T-helper 2 cell treated with Interferon-gamma antibody and Interleukin-4, amounts not matched to agents 5 μg/mL and 100 μg/mL, for 36 hours (primary cell): ENCODE measurements around the gene RPS21.

Experiments used
- DNase-seq: peaks from one replicate; pipeline ENCODE4 v3.0.0; 2021; ENCODE audit warnings: low spot score
- H3K27ac Mint-ChIP-seq: one replicate; pipeline ENCODE4 v1.8.0; 2021; ENCODE audit warnings: mild to moderate bottlenecking, mixed read lengths
- H3K27me3 Mint-ChIP-seq: one replicate; pipeline ENCODE4 v1.8.0; 2021; ENCODE audit warnings: low read depth, mixed read lengths
- H3K36me3 Mint-ChIP-seq: one replicate; pipeline ENCODE4 v1.8.0; 2021; ENCODE audit warnings: low read depth, mixed read lengths
- H3K4me1 Mint-ChIP-seq: one replicate; pipeline ENCODE4 v1.8.0; 2021; ENCODE audit warnings: low read depth, mixed read lengths
- H3K4me3 Mint-ChIP-seq: one replicate; pipeline ENCODE4 v1.8.0; 2022; ENCODE audit warnings: mild to moderate bottlenecking, moderate library complexity, mixed read lengths
- H3K9me3 Mint-ChIP-seq: one replicate; pipeline ENCODE4 v1.8.0; 2021; ENCODE audit warnings: mixed read lengths

The RPS21 gene

GRCh38 chr20:62428396-62429295, 41.7 kb downstream of the RPS21 start:
- Mint-ChIP-seq H3K36me3 (no peaks in the 10 kb centered on the region), H3K4me3 (no peak overlapping the region), H3K4me1 (no peaks in the 10 kb centered on the region), H3K27ac (no peak overlapping the region), H3K27me3 (peaks cover 1% of the 10 kb centered on the region), H3K9me3 (no peaks in the 10 kb centered on the region)
- DNase-seq, result no peak

GRCh38 chr20:62429455-62430310, 42.8 kb downstream of the RPS21 start:
- no peaks in the 10 kb centered on the region for H3K4me1 Mint-ChIP-seq
- no peak overlapping the region for H3K4me3 Mint-ChIP-seq
- H3K9me3 Mint-ChIP-seq, result no peaks in the 10 kb centered on the region
- DNase-seq, result no peak
- H3K27me3 Mint-ChIP-seq, result peaks cover 9% of the 10 kb centered on the region
- no peaks in the 10 kb centered on the region for H3K36me3 Mint-ChIP-seq
- no peak overlapping the region for H3K27ac Mint-ChIP-seq

DNA sequence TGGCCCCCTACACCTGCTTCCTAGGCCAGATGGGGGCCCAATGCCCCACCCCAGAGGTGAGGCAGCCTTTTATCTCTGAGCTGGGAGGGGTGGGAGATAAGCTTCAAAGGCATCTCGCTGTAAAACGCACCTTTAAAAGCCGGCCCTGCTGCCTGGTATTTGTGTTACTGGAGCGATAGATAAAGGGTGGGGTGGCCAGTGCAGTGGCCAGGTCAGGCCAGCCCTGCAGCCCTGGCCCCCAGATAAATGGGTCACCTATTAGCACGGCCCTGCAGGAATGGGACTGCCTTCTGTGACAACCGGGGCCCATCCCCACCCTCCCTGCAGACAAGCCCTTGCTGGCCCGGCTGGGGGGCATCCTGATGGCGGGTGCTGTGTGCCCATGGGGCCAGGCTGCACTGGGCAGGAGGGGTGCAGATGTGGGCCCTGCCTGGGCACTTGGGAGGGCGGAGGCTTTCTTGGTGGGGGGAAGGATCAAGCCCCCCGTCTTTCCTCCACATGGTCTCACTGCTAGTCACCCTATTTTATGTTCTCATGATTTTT, 43.5 kb downstream of the RPS21 start:
- H3K27me3 Mint-ChIP-seq, result peaks cover 12% of the 10 kb centered on the region
- no peak for DNase-seq

DNA sequence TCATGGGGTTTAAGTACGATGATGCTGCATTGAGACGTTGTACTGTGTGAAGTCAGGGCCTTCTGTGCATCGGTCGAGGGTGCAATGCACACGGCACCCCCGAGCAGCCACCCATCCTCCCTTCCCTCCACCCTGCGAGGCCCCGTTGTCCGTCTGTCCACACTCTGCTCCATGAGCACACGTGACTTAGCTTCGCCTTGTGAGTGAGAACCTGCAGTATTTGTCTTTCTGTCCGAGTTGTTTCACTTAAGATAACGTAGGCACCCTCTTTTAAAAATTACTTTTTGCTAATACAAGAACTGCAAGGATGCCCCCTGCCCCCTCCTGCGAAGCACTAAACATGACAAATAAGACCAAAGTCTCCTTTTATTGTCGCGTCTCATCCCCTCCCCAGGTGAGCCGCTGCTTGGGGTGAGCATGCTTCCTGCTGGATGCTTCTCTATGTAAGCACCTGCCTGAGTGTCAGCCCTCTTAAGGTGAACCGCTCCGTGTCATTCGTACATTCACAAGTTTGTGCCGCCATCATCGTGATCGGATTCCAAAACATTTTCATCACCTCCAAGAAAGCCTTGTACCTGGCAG, 44.1 kb downstream of the RPS21 start:
- H3K36me3 Mint-ChIP-seq, result no peaks in the 10 kb centered on the region
- peaks cover 12% of the 10 kb centered on the region for H3K27me3 Mint-ChIP-seq
- H3K4me1 Mint-ChIP-seq, result no peaks in the 10 kb centered on the region

More for the DNA sequence above, 43.5 kb downstream of the RPS21 start:
- Mint-ChIP-seq H3K4me3 (no peak overlapping the region), H3K27ac (no peak overlapping the region), H3K36me3 (no peaks in the 10 kb centered on the region), H3K9me3 (no peaks in the 10 kb centered on the region), H3K4me1 (no peaks in the 10 kb centered on the region)

DNA sequence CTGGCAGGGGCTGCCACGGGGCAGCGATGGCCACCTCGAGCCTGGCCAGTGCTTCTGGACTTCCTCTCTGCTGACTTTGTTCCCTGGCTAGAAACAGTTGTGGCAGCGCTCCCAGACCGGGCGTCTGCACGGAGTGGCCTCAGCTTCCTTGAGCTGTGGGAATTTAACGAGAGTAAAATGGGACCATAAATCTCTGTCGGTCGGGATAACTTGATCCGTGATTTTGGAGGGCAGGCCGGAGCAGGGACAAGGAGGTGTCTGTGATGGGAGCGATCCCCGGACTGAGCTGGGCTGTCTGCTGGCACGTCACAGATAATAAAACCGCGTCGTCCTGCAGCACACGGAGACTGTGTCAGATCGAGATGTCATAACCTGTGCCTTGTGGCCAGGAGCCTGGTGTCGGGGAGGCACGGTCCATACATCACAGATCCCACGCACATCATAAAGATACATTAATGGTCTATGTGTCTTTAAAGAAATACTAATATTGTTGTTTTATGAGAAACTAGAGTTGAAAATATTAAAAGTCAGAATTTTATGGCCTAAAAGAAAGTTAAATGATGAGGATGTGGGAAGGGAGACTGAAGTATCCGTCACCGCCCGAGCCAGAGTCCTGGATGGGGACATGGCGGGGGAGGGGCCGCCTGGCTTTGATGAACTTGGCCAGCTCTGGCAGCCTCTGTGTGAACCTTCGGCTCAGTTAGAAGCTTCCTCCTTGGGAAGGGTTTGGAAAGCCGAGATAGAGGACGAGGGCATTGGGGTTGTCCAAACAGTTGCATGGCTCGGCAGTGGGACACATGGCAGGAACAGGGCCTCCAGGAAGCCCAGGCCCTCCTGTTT, 47.0 kb downstream of the RPS21 start:
- Mint-ChIP-seq H3K4me3 (no peak overlapping the region), H3K27ac (no peak overlapping the region), H3K36me3 (no peaks in the 10 kb centered on the region), H3K4me1 (no peaks in the 10 kb centered on the region), H3K9me3 (no peaks in the 10 kb centered on the region), H3K27me3 (peaks cover 12% of the 10 kb centered on the region)
- DNase-seq, result no peak

More for the DNA sequence above, 44.1 kb downstream of the RPS21 start:
- DNase-seq, result no peak
- Mint-ChIP-seq H3K9me3 (no peaks in the 10 kb centered on the region), H3K27ac (no peak overlapping the region), H3K4me3 (no peak overlapping the region)

- no peaks in the 10 kb centered on the region for H3K9me3 Mint-ChIP-seq
- DNase-seq, result no peak
- H3K36me3 Mint-ChIP-seq, result no peaks in the 10 kb centered on the region
- no peak overlapping the region for H3K27ac Mint-ChIP-seq
- peaks cover 12% of the 10 kb centered on the region for H3K27me3 Mint-ChIP-seq
- H3K4me3 Mint-ChIP-seq, result no peak overlapping the region
- H3K4me1 Mint-ChIP-seq, result no peaks in the 10 kb centered on the region
Observed at GRCh38 chr20:62436692-62437091, 49.8 kb downstream of the RPS21 start.

GRCh38 chr20:62437496-62437895, 50.6 kb downstream of the RPS21 start:
- H3K27me3 Mint-ChIP-seq, result peaks cover 12% of the 10 kb centered on the region
- DNase-seq, result no peak
- H3K27ac Mint-ChIP-seq, result no peak overlapping the region
- no peaks in the 10 kb centered on the region for H3K9me3 Mint-ChIP-seq
- H3K36me3 Mint-ChIP-seq, result no peaks in the 10 kb centered on the region
- H3K4me1 Mint-ChIP-seq, result no peaks in the 10 kb centered on the region
- H3K4me3 Mint-ChIP-seq, result no peak overlapping the region

- H3K4me1 Mint-ChIP-seq, result no peaks in the 10 kb centered on the region
- peaks cover 12% of the 10 kb centered on the region for H3K27me3 Mint-ChIP-seq
- DNase-seq, result no peak
- H3K9me3 Mint-ChIP-seq, result no peaks in the 10 kb centered on the region
- no peak overlapping the region for H3K4me3 Mint-ChIP-seq
- no peaks in the 10 kb centered on the region for H3K36me3 Mint-ChIP-seq
- H3K27ac Mint-ChIP-seq, result no peak overlapping the region
Observed at GRCh38 chr20:62437927-62438326, 51.0 kb downstream of the RPS21 start.
